SHP77 (cell line): ENCODE data around the gene TTC28.
A peak's percentile ranks its signal among the peaks of the same experiment; 100 is the strongest.

Experiments
- DNase-seq, 2 experiments: peaks; one replicate each; lab custom pipeline; 2025; lab: John Stamatoyannopoulos, UW

Gene TTC28

DNA sequence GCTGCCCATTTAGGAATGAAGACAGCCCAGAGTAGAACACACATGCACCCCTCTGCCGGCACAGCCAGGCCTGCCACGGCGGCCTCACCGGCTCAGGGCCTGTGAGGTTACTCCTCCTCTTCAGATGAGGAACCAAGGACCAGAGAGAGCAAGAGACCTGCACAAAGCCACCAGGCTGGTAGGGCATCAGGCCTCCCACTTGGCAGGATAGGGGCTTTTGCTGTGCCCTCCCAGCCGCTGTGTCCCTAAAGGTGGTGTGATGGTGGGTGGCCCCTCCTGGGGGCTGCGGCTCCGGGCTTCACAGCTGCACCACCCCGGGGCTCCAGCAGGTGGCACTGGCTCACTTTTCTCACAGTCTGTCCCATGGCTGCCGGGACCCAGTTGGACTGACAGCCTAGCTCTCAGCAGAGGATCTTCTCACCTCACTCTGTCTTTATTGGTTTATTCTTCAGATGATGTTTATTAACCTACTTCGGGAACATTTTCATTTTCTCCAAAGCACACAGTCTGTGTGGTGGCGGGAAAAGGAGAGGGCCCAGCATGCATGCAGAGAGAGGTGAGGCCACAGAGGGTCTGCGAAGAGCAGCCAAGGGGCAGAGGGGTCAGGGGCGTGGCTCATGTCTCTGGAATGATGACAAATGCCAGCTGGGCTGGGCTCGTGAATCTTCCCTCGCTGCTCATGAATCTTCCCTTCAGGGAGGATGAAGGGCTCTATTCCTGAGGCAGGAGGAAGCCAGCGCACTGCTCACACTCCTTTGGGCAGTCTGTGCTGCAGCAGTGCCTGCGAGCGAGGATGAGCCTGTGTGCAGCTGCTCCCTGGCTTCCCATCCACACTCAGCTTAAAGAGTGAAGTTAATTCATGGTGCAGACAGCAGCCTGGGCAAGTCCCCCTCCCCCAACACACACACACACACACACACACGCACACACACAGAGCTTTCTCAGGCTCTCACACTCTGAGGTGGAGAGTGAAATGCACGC, 659.5 kb downstream of the TTC28 start:
- peak; percentile 65 to 68 for DNase-seq

DNA sequence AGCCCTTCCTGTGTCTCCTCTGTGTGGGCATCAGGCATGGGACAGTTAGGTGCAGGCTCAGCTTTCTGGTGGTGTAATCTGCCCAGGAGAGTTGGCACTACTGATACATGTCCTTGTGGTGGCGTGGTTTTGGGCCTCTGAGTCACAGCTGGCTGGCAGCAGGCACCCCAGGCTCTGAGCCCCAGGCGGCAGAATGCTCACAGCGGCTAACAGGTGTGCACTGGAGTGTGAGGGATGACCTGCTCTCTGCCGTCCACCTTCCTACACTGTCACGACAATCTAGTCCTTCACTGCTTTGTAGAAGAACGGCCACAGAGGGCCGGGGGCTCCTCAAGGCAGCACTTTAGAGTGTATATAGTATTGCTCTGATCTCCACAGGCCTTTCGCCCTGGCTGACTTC, 660.3 kb downstream of the TTC28 start:
- DNase-seq = peak; percentile 29 to 46

DNA sequence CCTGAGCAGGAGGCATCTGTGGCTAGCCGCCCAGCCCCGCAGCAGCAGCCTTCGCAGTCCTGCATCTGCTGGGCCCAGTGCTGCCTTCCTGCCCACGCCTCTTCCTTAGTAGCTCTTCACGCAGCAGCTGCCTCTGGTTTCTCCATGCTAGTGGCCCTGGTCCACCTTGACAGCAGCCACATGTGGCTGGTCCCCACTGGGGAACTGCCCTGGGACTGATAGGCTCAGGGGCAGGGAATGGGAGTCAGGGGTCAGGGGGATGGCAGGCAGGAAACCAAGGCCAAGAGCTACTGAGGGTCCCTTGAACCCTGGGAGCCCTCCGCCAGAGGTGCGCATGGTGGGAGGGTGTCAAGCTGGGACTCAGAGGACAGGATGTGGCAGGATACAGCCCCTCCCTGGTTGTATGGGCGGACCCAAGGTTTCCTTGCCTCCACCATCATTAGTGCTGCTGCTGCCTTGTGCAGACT, 661.1 kb downstream of the TTC28 start:
- DNase-seq = no peak

DNA sequence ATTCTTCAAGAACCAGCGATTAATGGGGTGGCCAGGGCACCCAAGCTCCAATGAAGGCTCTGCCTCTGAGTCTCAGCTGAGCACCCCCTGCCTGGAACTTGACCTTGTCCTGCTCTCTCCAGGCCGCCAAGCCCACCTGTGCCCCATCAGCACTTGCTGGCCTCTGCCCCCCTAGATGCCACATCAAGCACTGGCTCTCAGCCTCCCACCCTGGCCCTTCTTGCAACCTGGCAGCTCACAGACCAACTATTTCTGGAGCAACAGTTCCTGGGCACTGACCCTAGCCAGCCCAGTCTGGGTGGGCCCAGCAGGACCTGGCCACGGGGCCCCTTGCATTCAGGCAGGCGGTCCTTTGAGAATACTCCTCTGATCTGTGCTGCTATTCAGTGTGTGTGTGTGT, 661.8 kb downstream of the TTC28 start:
- DNase-seq = no peak

DNA sequence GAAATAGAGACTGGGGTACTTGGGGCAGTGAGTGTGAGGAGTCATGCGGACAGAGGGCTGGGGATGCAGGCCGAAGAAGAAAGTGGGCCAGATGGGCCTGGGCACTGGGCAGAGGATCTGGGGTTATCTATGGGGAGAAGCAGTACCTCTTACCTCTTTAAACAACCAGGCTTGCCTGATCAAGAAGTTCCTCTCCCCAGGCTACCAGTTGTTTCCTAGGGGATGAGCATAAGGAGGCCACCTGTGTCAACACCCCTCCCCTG, 662.2 kb downstream of the TTC28 start:
- DNase-seq = no peak

DNA sequence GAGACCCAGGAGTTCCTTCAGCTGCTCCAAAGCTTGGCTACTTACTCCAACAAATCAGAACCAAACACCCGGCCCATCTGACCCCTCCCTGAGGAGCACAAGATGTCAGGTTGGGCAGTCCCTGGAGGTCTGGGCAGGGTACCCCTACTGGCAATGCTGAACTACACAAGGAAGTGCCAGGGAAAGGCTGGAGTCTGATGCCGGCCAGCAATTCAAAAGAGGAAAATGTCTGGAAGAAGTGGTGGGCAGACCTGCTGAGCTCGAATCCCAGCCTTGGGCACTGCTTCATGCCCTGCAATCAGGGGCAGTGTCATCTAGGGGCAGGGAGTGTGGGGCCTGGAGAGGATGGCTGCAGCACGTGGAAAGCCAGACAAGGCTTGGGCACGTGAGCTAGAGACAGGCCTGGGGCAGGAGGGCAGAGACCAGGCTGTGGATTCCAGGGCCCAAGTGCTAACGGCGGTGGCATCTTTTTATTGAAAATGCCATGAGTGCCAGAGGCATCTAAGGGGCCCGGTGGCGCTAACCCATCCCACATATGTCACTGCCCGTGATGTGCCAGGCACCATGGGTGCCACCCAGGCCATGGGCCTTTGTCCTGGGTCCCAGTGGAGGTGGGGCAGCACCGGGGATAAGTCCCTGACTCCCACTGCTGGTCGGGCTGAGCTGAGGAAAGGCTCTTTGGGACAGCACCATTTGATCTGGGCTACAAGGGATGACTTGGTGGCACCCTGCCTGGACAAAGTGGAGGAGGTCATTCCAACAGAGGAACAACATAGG, 662.7 kb downstream of the TTC28 start:
- no peak for DNase-seq

DNA sequence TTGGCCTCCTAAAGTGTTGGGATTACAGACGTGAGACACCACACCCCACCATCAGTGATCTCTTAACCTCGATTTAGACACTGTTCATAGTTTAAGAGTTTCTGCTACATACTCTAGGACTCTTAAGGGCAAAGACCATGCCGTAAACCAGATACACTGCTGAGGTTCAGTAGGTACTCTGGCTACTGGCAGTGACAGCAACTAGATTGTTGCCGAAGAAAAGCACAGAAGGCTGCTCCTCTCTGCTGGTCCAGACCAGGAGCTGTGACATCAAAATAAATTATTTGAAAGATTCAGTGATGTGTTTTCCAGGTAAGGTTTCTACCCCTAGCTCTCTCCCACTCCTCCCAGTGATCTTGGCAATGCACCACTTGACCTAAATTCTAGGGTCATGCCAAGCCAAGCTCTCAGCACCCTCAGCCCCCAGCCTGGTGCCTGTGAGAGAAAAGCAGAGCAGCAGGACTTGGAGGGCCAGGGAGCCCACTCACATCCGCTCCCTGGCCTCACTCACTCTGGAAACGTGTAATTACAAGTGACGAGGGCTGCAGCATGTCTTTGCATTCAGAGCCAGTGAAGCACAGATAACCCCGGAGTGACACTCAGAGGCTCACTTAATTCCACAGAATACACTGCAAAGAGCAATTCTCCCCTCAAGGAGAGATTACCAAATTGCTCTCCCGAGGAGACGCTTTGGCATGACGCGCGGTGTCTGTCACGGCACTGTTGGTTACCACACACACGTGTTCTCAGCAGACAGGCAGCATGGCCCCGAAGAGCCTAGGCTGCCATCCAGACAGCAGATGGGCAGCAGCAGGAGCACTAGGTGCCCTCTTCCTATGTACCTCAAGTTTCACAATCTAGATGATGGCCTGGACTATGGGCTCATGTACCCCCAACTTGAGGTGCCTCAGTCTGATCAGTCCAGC, 663.7 kb downstream of the TTC28 start:
- DNase-seq = no peak

DNA sequence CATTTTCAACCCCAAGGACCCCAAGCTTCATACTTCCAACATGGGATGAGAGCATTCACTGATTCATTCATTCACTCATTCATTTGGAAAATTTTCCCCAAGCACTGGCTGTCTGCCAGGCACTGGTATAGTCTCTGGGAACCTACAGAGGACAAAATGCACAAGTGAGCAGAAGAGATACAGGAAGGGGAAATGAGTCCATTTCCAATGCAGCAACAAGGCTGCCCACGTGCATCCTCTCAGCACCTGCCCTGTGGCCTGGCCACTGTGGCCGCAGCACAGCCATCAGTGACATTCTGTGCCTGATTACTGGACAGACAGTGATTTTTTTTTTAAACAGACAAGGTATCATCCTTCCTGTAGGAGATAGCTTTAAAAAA, 664.6 kb downstream of the TTC28 start:
- DNase-seq = no peak

DNA sequence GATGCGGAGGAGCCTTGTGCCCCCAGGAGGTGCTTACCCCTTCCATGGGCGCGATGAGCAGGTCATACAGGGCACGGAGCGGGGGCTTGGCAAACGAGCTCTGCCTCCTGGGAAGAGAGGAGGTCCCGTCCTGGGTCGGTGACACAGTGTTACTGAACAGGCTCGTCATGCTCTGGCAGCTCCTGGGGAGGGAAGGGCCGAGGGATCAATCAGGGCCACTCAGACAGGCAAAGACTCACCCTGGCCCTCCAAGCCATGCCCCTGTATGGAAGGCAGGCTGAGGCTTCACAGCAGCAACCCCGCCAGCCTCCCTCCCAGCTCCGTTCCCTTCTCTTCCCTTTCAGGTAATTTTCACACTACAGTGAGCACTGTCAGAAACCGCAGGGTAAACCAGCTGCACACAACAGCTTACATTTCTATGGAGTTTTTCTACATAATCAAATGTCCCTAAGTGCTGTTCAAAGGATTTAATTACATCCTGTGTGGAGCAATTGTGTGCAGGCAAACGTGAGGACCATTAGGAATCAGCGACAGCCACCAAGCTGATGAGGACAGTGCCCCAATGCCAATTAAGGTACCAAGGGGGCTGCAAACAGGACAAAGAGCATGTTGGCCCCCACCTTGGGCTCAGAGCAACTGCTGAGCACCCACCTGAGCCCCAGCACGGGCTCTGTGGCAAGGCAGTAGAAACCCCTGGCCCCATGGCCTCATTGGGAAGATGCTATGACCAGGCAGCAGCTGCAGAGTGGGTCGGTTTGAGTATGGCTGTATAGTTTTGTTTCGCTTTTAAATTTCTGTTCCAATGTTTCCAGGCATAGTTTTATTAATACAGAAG, 665.2 kb downstream of the TTC28 start:
- no peak for DNase-seq

DNA sequence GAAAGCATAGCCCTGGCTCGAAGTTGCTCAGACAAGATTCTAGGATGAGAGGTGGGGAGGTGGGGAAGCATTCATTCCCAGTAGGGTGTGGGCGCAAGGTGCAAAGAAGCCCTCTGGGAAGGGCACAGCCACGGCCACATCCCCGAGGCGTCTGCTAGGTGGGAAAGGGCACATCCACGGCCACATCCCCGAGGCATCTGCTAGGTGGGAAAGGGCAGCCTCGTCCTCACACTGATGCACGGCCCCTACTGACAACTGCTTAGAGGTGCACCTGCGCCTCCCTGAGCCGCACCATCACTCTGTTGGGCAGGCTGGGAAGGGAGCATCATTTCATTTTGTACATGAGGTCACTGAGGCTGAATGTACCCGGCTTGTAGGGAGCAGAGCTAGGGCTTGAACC, 666.0 kb downstream of the TTC28 start:
- DNase-seq = no peak

DNA sequence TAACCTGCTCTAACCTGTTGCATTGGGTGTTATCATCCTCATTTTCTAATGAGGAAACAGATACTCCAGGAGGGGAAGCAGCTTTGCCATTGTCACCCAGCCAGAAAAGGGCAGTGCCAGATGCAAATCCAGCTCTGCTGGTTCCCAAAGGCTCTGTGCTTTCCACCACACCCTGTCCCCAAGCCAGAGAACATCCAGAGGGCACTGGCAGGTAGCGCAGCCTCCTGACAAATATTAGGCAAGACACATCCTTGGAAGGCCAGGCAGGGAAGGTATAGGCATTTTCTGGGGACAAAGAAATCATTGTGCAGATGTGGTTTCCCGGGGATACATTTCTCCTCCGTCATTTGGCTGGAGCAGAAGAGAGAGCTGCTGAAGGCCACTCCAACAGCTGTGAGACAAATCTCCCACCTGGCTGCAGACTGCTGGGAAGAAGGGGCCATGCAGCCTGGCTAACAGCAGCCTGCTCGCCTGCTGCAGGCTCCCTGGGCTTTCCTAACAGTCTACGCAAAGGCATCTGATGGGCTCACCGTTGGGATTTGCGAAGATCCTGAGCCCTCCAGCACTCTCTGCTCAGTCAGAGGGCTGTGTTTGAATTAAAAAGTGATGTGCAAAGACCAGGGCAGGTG, 666.7 kb downstream of the TTC28 start:
- DNase-seq = no peak

DNA sequence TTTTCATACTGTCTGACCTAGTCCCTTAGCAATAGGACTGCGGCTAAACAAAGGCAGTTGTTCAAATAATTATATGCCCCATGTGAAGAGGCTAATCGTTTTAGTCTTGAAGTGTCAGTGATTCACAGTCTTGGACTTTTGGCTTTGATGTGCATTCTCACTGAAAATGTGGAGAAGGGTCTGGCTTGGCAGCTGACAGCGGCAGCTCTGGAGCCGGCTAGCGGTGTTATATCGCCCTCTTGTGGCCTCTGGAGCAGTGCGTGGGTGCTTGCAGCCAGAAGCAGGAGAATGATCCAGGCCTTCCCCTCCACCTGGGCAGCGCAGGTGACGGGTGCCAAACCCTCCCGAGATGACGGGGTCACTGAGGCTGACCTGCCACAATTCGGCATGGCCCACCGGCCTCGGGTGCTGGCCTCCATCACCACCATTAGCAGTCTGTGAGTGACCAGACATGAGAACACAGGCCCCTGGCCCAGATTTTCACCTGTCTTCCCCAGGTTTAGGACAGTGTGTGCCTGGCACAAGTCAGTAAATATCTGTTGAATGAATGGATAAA, 670.3 kb downstream of the TTC28 start:
- peak; percentile 44 to 57 for DNase-seq

DNA sequence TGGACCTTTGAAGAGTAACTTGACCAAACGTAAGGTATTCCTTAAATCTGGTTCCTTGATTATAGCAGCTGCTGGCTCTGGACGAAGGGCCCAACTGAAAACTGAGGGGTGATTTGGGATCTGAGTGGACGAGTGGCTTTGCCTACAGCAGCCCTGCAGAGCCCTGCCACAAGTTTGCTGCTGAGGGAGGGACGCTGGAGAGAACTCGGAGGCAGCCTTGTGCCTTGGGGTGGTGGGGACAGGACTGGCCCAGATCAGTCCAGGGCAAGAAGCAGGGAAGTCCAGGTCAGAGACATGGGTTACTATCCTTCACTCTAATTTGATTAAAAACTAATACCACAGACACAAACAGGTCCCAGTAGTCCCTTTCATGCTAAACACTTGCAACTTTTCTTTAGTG, 671.0 kb downstream of the TTC28 start:
- no peak for DNase-seq

DNA sequence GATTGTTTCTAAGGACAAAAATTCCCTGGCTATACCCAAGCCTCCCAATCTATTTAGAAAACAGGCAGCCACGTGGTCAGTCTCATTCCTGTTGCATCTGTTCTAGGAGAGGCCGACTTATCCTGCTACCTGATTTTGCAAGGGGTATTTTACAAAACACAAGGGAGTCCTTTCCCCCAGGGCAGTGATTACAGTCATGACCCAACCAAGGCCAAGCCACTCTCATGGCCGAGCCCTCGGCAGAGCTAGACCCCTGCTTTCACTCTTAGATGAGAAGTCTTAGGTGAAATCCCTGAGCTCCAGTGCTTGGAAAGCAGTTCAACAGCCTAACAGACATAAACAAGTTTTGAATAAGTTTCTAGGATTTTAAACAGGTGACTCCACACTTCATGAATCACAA, 671.6 kb downstream of the TTC28 start:
- no peak for DNase-seq

DNA sequence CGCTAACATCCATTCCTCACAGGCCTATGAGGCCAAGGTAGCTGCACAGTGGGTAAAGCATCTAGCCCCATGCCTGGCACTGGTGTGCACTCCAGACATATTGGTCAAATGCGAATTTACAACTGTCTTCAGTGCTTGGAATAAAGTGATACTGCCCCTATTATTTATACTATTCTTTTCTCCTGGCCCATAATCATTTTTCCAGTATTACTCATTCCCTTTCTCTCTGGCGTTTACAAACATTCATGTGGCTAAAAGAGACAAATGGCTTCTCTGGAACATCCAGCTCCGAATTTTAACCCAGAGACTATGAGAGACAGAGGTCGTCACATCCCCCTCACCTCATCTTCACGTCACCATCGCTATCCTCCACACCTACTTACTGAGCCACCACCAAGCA, 673.4 kb downstream of the TTC28 start:
- no peak for DNase-seq

DNA sequence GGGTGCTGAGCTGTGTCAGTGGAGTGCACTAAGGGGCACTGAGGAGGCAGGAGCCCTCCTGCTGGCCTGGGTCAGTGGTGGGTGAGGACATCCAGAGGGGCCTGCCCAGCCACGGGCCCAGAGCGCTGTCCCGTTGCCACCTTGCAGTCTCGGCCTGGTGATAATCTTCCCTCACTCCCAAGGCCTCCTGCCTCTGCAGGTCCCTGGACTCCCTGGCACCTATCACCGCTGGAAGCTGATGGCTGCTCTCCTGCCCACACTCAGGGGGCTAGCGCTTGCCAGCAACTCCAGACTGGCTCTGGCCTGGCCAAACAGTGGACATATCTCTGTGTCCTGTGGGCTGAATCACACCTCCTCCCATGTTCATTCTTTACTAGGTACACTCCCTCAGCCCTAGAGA, 674.1 kb downstream of the TTC28 start:
- DNase-seq = no peak

DNA sequence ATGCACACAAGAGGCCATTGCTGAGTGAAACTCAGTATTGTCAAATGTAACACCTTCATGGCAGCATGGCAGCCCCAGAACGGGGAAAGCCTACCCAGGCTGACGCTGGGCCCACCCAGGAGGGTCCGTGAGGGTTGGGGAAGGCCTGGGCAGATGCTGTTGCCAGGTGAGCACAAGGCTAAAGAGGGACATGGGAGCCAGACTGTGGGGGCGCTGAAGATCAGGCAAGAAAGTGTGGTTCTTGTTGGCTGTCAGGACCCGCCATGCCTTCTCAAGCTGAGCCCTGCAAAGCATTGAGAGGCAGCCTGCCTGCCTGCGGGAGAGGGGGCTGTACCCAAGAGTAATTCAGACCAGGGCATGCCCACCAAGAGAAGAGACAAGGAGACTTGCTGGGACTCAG, 675.6 kb downstream of the TTC28 start:
- no peak for DNase-seq

DNA sequence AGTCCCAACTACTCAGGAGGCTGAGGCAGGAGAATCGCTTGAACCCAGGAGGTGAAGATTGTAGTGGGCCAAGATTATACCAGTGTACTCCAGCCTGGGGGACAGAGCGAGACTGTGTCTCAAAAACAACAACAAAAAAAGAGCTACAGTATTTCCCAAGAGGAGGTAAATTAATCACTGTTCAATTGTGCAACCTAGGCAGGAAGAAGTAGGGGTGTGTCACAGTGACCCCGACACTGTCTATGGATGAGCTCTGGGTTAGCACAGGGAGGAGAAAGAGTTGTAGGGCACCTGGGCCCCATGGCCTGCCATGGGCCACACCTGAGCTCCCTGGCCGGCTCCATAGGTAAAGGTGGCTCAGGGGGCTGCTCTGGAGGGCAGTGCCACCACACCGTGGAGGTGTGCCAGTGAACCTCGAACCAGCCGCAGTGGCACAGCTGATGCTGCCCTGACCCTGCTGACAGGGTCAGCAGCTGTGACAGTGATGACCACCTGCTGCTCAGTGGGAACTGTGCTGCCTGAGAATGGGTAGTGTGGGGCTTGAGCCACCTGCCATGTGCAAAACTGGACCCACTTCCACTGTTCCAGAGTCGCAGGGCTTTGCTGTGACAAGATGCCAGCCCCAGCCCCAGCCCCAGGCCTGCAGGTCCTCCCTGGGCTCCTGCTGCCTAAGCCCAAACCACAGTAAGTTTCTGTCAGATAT, 676.6 kb downstream of the TTC28 start:
- DNase-seq = no peak

DNA sequence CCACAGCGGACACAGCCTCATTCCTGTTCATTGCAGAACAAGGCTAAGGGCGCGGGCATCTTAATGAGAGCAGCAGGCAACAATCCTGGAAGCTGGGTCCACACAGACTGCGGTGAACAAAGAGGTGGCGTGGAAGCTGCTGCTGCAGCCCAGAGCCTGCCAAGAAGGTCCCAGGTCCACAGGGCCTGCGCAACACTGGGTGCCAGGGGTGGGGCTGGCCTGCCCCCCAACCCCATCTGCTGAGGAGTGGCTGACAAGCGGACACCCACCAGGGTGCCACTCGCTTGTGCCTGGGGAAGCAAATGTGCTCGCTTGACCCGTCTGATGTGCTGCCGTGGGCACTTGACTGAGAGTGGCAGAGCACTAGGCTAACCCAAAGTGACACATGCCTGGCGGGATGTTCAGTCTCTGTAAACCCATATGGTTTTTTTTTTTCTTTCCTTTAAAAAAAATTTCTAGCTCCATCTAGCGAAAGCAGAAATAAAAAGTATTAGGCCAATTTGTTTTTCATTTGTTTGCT, 677.4 kb downstream of the TTC28 start:
- no peak for DNase-seq
